Spleen (tissue), 11 donors: ENCODE measurements around the gene NFE2L3. TPM values are rescaled to one million over a fixed set of nuclear protein-coding genes. Genes with fewer than 3 reads are reported as not detected.
A peak's percentile ranks its signal among the peaks of the same experiment; 100 is the strongest.
"Not testable (repeated sequence)": the region's sequence is repeated elsewhere in the genome, so short reads cannot be mapped to it uniquely, and the experiment has no call there.

Experiments
- DNase-seq: peaks from one replicate; pipeline ENCODE4 v3.0.0-alpha.2; 2020
- H3K27ac ChIP-seq, 8 donors: fragments of 200-600 bp; sonication (generic) in 7 of 8; 1 replicate in 4 of 8; 2 replicates in 4 of 8; pipeline versions ENCODE4 v1.5.0 to v1.8.0; 2016 to 2021; ENCODE audit warnings: inconsistent platforms in 4 of 8, mild to moderate bottlenecking in 4 of 8, moderate library complexity in 1 of 8
- H3K27me3 ChIP-seq, 7 donors: fragments of 200-600 bp; sonication (generic) in 6 of 7; replicated peaks in 1 of 7; 1 replicate in 4 of 7; 2 replicates in 3 of 7; pipeline versions ENCODE4 v1.5.0 to v1.8.0; 2016 to 2021; ENCODE audit warnings: inconsistent platforms in 3 of 7, mild to moderate bottlenecking in 1 of 7
- H3K36me3 ChIP-seq, 6 donors: fragments of 200-600 bp; sonication (generic) in 5 of 6; 1 replicate in 4 of 6; 2 replicates in 2 of 6; pipeline versions ENCODE4 v1.5.0 to v1.8.0; 2016 to 2021; ENCODE audit warnings: inconsistent platforms in 2 of 6
- H3K4me1 ChIP-seq, 6 donors: fragments of 200-600 bp; sonication (generic) in 5 of 6; 1 replicate in 3 of 6; 2 replicates in 3 of 6; pipeline versions ENCODE4 v1.5.0 to v1.8.0; 2016 to 2021; ENCODE audit warnings: inconsistent platforms in 3 of 6
- H3K4me3 ChIP-seq, 8 donors: fragments of 200-600 bp; sonication (generic) in 7 of 8; 1 replicate in 4 of 8; 2 replicates in 4 of 8; pipeline versions ENCODE4 v1.5.0 to v1.8.0; 2016 to 2021; ENCODE audit warnings: inconsistent platforms in 4 of 8, mild to moderate bottlenecking in 4 of 8, moderate library complexity in 2 of 8
- H3K9me3 ChIP-seq, 8 donors: fragments of 200-600 bp; sonication (generic) in 7 of 8; 1 replicate in 4 of 8; 2 replicates in 4 of 8; pipeline versions ENCODE4 v1.5.0 to v1.8.0; 2016 to 2021; ENCODE audit warnings: inconsistent platforms in 4 of 8
- POLR2A ChIP-seq, 3 donors: fragments of 450-650 bp; IDR thresholded peaks; one replicate each; pipeline ENCODE4 v1.5.1; 2017; ENCODE audit warnings: antibody characterized with exemption in 3 of 3, mild to moderate bottlenecking in 1 of 3
- POLR2AphosphoS5 ChIP-seq, 3 donors: sonication (generic); formaldehyde crosslinking; IDR thresholded peaks; one replicate each; pipeline ENCODE4 v1.5.1; 2017; ENCODE audit warnings: antibody characterized with exemption in 3 of 3
- WGBS, 5 donors: extraction: QIAGEN DNeasy Blood & Tissue Kit in 3 of 5; methylation state at CpG; one replicate each; pipeline versions ENCODE4 v1.1.5 to v1.1.7; 2013 to 2018; 5-methylcytosine and 5-hydroxymethylcytosine counted together
- intact Hi-C: fragments of 100-400 bp; cut with DNase I; formaldehyde crosslinking; loops from one replicate; pipeline ENCODE4 v1.15.0; 2023; ENCODE audit warnings: low total_unique reads
- polyA plus RNA-seq, 3 donors: library from polyadenylated mRNA; stranded (reverse); fragments of 200-250 nt; gene quantifications; one replicate each; pipeline ENCODE4 v1.2.1, GENCODE V29; 2013
- total RNA-seq, 7 donors: library from RNA; depleted of rRNA in 3 of 7; stranded (reverse); fragments of >200 nt in 3 of 7; fragmentation: NEBNext Ultra II Directional in 4 of 7; extraction: Animal tissue kit (Norgen Biotek cat#: 25700) in 4 of 7; gene quantifications; one replicate each; pipeline versions ENCODE4 v1.1.0 to v1.2.1, GENCODE V29; 2016 to 2021
- TF ChIP-seq, protein P1 (sequence below), 11 experiments: fragments of 200-600 bp in 7 of 11; fragments of 450-650 bp in 4 of 11; sonication (generic) in 4 of 11; IDR thresholded peaks in 8 of 11; conservative IDR thresholded peaks in 3 of 11; 1 replicate in 7 of 11; 2 replicates in 4 of 11; pipeline versions ENCODE4 v1.4.0 to v1.8.0; 2016 to 2021; ENCODE audit warnings: antibody characterized with exemption in 11 of 11, inconsistent platforms in 4 of 11, mild to moderate bottlenecking in 1 of 11
- donor health status: healthy with polysubstance abuse.
- donor health status: DM: no; HTN: no; CAD: no; lungs with moderate emphysema.
- donor health status: DM: no; HTN: no; CAD: no.
- donor health status: Bipolar disorder and iron deficiency.
- donor health status: healthy.
- donor health status: DM: no; HTN: no; CAD: no.
- donor health status: DM: yes; HTN: yes; CAD: no.

Gene NFE2L3
- total and polyA plus RNA-seq, 10 donors = 4.9 to 12.7 (median 7.8) TPM

GRCh38 chr7:26192485-26193087 is 40.6 kb downstream of the NFE2L3 start:
- TF ChIP-seq POLR2AphosphoS5 (IDR thresholded peaks at IDR 0.05) (peak in 1 of 3 donors; percentile 60), POLR2A (IDR thresholded peaks at IDR 0.05) (no peak)
- TF ChIP-seq, protein P1, sequence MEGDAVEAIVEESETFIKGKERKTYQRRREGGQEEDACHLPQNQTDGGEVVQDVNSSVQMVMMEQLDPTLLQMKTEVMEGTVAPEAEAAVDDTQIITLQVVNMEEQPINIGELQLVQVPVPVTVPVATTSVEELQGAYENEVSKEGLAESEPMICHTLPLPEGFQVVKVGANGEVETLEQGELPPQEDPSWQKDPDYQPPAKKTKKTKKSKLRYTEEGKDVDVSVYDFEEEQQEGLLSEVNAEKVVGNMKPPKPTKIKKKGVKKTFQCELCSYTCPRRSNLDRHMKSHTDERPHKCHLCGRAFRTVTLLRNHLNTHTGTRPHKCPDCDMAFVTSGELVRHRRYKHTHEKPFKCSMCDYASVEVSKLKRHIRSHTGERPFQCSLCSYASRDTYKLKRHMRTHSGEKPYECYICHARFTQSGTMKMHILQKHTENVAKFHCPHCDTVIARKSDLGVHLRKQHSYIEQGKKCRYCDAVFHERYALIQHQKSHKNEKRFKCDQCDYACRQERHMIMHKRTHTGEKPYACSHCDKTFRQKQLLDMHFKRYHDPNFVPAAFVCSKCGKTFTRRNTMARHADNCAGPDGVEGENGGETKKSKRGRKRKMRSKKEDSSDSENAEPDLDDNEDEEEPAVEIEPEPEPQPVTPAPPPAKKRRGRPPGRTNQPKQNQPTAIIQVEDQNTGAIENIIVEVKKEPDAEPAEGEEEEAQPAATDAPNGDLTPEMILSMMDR (IDR thresholded peaks at IDR 0.05 in 8 of 11, conservative IDR thresholded peaks at IDR 0.05 in 3 of 11) = no peak
- peaks cover 2 to 100% (median 95%) of the 10 kb centered on the region in 6 donors for H3K36me3 ChIP-seq
- intact Hi-C loops = loop anchor here (10.0 kb wide), 1 partner anchor 98 kb away; no protein-coding TSS in a partner anchor
- WGBS, 5 donors = 55 to 61% (median 57%) methylated on average over 3 of the region's 3 CpGs
- no peaks in the 10 kb centered on the region for H3K27me3 ChIP-seq
- H3K4me3 ChIP-seq = peak overlapping the region in 1 of 8 donors; percentile 29
- H3K4me1 ChIP-seq = peaks cover 61 to 100% (median 94%) of the 10 kb centered on the region in 6 donors
- peak overlapping the region in 6 of 8 donors; percentile 28 to 100 (median 48) for H3K27ac ChIP-seq
- no peak for DNase-seq
- no peaks in the 10 kb centered on the region for H3K9me3 ChIP-seq

GRCh38 chr7:26193432-26194207 is 41.6 kb downstream of the NFE2L3 start:
- H3K4me1 ChIP-seq = peaks cover 61 to 100% (median 90%) of the 10 kb centered on the region in 6 donors

GRCh38 chr7:26194764-26195163 is 42.8 kb downstream of the NFE2L3 start:
- intact Hi-C loops = loop anchor here (5.0 to 10.0 kb wide), 3 partner anchors 93 to 168 kb away; no protein-coding TSS in a partner anchor
- peak overlapping the region in 4 of 8 donors; percentile 28 to 100 (median 60) for H3K27ac ChIP-seq
- H3K27me3 ChIP-seq, DNase-seq, H3K9me3 ChIP-seq: not testable (repeated sequence)
- H3K4me1 ChIP-seq = peaks cover 61 to 94% (median 80%) of the 10 kb centered on the region in 6 donors
- H3K36me3 ChIP-seq = peaks cover 2 to 92% (median 77%) of the 10 kb centered on the region in 6 donors
- peak overlapping the region in 4 of 8 donors; percentile 7 to 93 (median 90) for H3K4me3 ChIP-seq
- WGBS, 5 donors = 47 to 60% (median 50%) methylated on average over 11 of the region's 11 CpGs

More at GRCh38 chr7:26193432-26194207, 41.6 kb downstream of the NFE2L3 start:
- intact Hi-C loops = loop anchor here (10.0 kb wide), 1 partner anchor 99 kb away; no protein-coding TSS in a partner anchor
- 58 to 79% (median 64%) methylated on average over 8 of the region's 8 CpGs for WGBS, 5 donors
- Histone ChIP-seq H3K27me3 (no peaks in the 10 kb centered on the region), H3K36me3 (peaks cover 2 to 99% (median 88%) of the 10 kb centered on the region in 6 donors), H3K4me3 (peak overlapping the region in 3 of 8 donors; percentile 1 to 93 (median 89)), H3K9me3 (no peaks in the 10 kb centered on the region), H3K27ac (peak overlapping the region in 5 of 8 donors; percentile 28 to 100 (median 47))
- no peak for DNase-seq
- no peak for TF ChIP-seq POLR2AphosphoS5 (IDR thresholded peaks at IDR 0.05)
- TF ChIP-seq, protein P1 (IDR thresholded peaks at IDR 0.05 in 8 of 11, conservative IDR thresholded peaks at IDR 0.05 in 3 of 11) = no peak

GRCh38 chr7:26195182-26195581 is 43.2 kb downstream of the NFE2L3 start:
- H3K9me3 ChIP-seq = no peaks in the 10 kb centered on the region
- no peak for DNase-seq
- WGBS, 5 donors = 62 to 80% (median 71%) methylated on average over 5 of the region's 5 CpGs
- peak overlapping the region in 4 of 8 donors; percentile 73 to 100 (median 100) for H3K27ac ChIP-seq
- H3K36me3 ChIP-seq = peaks cover 2 to 88% (median 73%) of the 10 kb centered on the region in 6 donors
- no peaks in the 10 kb centered on the region for H3K27me3 ChIP-seq
- H3K4me3 ChIP-seq = peak overlapping the region in 3 of 8 donors; percentile 89 to 93 (median 91)
- TF ChIP-seq POLR2AphosphoS5 (IDR thresholded peaks at IDR 0.05) (no peak), POLR2A (IDR thresholded peaks at IDR 0.05) (no peak)
- TF ChIP-seq, protein P1 (IDR thresholded peaks at IDR 0.05 in 8 of 11, conservative IDR thresholded peaks at IDR 0.05 in 3 of 11) = no peak
- intact Hi-C loops = loop anchor here (5.0 to 10.0 kb wide), 3 partner anchors 92 to 167 kb away; no protein-coding TSS in a partner anchor
- H3K4me1 ChIP-seq = peaks cover 61 to 90% (median 77%) of the 10 kb centered on the region in 6 donors
